ENCODE measurements around the gene CDC14A.

GRCh38 chr1:100516857-100517256, 164.6 kb downstream of the CDC14A start:
- TF ChIP-seq CTCF (IDR thresholded peaks at IDR 0.05; ENCODE audit: low read length) (no peak), EZH2 (IDR thresholded peaks at IDR 0.05; ENCODE audit: borderline replicate concordance, low read length) (no peak)
